ENCODE results near the gene PTPRD.

PTPRD gene

DNA sequence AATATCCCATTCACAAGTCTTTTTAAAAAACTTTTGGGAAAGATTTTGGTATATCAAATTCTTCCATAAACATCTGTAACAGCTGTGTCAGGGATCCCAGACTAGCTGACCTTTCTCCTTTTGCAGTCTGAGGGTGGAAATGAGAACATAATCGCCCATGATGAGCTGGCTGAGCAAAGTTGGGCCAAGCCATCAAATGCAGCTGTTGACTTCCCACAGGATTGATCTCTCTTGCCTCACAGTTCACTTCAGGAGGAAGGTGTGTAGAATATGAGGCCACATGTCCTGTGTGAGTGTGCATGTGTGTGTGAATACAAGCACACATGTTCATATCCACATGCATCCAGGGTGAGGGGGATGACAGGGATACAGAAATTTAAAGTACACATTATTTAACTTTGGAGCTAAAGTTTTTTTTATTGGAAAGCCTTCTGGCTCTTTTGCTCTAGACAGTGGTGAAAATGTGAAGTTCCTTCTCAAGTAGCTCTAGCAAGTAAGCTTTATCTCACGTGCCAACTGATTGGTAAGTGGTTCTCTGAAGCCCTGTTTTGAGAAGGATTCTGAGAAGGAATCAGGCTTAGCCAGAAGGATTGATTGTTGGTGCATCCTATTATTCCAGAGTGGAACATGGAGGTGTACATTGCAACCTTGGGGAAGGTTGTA, 2344.5 kb downstream of the PTPRD start:
- in situ Hi-C loops (cut with HindIII; ENCODE audit: low sequenced_read_pairs): no loop called here
- TF ChIP-seq, protein P1, sequence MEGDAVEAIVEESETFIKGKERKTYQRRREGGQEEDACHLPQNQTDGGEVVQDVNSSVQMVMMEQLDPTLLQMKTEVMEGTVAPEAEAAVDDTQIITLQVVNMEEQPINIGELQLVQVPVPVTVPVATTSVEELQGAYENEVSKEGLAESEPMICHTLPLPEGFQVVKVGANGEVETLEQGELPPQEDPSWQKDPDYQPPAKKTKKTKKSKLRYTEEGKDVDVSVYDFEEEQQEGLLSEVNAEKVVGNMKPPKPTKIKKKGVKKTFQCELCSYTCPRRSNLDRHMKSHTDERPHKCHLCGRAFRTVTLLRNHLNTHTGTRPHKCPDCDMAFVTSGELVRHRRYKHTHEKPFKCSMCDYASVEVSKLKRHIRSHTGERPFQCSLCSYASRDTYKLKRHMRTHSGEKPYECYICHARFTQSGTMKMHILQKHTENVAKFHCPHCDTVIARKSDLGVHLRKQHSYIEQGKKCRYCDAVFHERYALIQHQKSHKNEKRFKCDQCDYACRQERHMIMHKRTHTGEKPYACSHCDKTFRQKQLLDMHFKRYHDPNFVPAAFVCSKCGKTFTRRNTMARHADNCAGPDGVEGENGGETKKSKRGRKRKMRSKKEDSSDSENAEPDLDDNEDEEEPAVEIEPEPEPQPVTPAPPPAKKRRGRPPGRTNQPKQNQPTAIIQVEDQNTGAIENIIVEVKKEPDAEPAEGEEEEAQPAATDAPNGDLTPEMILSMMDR (IDR thresholded peaks at IDR 0.05; ENCODE audit: low read depth, low read length, missing control alignments): no peak
- no peak for DNase-seq (ENCODE audit: low read depth)
- H3K4me3 ChIP-seq (ENCODE audit: low read depth, low read length): no peak overlapping the region

DNA sequence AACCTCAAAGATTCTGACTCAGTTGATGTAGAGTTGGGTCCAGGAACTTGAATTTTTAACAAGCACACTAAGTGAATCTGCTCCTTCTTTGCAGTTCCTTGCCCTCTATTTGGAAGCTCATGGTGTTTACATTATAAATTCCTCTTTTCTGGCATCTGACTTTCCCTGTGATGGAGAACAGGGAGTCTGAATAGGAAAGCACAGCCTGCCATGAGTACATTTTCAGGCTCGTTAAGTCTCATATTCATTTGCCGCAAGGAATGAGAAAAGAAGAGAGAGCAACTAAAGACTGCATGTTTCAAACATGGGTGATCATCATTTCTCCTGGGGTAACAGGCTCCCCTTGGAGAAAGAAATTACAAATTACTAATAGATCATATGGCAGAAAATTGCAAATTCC, 2345.2 kb downstream of the PTPRD start:
- DNase-seq (ENCODE audit: low read depth): no peak
- no peak overlapping the region for H3K4me3 ChIP-seq (ENCODE audit: low read depth, low read length)
- in situ Hi-C loops (cut with HindIII; ENCODE audit: low sequenced_read_pairs): no loop called here
- TF ChIP-seq, protein P1 (IDR thresholded peaks at IDR 0.05; ENCODE audit: low read depth, low read length, missing control alignments): no peak

DNA sequence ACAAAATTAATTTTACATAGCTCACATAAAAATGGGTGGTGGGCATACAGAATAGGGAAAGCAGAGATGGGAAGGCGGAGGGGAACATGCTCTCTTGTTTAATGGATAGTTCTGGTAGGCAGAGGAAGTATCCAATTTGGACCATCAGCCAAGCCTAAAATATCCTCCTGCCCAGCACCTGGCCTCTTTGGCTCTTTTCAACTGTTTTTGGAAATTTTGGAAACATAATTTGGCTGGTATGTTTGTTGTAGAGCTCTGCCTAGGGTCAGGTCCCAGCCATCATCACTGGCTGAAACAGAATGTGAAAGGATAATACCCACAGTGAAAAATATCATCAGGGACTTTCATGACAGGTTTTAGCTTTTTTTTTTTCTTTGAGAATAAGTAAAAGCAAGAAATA, 2345.9 kb downstream of the PTPRD start:
- DNase-seq (ENCODE audit: low read depth): no peak
- TF ChIP-seq, protein P1 (IDR thresholded peaks at IDR 0.05; ENCODE audit: low read depth, low read length, missing control alignments): no peak
- no peak overlapping the region for H3K4me3 ChIP-seq (ENCODE audit: low read depth, low read length)
- in situ Hi-C loops (cut with HindIII; ENCODE audit: low sequenced_read_pairs): no loop called here

DNA sequence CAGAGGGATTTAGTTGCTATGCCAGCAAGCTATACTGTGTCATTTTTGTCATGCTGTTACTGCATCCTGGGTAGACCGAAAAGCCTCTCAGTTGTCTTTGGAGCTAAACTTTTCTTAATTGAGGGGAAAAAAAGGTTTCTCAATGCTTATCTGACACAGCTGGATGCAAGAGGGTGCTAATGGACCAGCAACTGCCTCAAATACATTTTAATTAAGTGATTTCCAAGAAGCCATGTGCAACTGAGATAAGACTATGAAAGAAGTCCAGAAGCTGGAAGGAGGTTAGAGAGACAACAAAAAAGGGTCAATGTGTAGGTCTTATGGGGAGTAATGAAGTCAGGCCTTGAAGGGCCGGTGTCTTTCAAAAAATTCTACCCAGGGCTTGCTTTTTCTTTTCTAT, 2347.5 kb downstream of the PTPRD start:
- in situ Hi-C loops (cut with HindIII; ENCODE audit: low sequenced_read_pairs): no loop called here
- H3K4me3 ChIP-seq (ENCODE audit: low read depth, low read length): no peak overlapping the region
- TF ChIP-seq, protein P1 (IDR thresholded peaks at IDR 0.05; ENCODE audit: low read depth, low read length, missing control alignments): no peak
- DNase-seq (ENCODE audit: low read depth): no peak
